SK-N-MC (cell line): ENCODE results near the gene CELSR3.
A peak's percentile ranks its signal among the peaks of the same experiment; 100 is the strongest.

Source experiments
- DNase-seq: peaks from one replicate; pipeline ENCODE4 v3.0.0-alpha.2; 2011; ENCODE audit warnings: low read depth, low spot score
- H3K27ac ChIP-seq: fragments of 200-600 bp; sonication (generic); 2 replicates; pipeline ENCODE4 v1.5.1; 2016; ENCODE audit warnings: mixed run types
- H3K36me3 ChIP-seq: fragments of 200-600 bp; sonication (generic); 2 replicates; pipeline ENCODE4 v1.6.1; 2017; ENCODE audit warnings: antibody characterized with exemption, low read length, mixed read lengths; ENCODE audit not compliant: insufficient read depth
- H3K4me3 ChIP-seq: fragments of 200-600 bp; sonication (generic); 2 replicates; pipeline ENCODE4 v1.5.1; 2016
- H3K9ac ChIP-seq: fragments of 200-600 bp; sonication (generic); 2 replicates; pipeline ENCODE4 v1.8.0; 2017; ENCODE audit warnings: mixed run types, mixed read lengths; ENCODE audit not compliant: insufficient read length
- H3K9me3 ChIP-seq: fragments of 200-600 bp; sonication (generic); 2 replicates; pipeline ENCODE4 v1.6.1; 2017; ENCODE audit warnings: low read depth, mild to moderate bottlenecking, antibody characterized with exemption, low read length, moderate library complexity, mixed read lengths
- EZH2 ChIP-seq: fragments of 200-600 bp; sonication (generic); IDR thresholded peaks from one replicate; pipeline ENCODE4 v1.6.1; 2017; ENCODE audit warnings: antibody characterized with exemption
- FOXP2 ChIP-seq: optimal IDR thresholded peaks from 2 replicates; pipeline ENCODE3; 2011; ENCODE audit warnings: mild to moderate bottlenecking, moderate library complexity; ENCODE audit not compliant: insufficient read depth; ENCODE audit errors: extremely low read length, control extremely low read depth
- POLR2AphosphoS5 ChIP-seq: IDR thresholded peaks from 2 replicates; pipeline ENCODE4 v1.6.1; 2012; ENCODE audit warnings: mild to moderate bottlenecking, low read depth, low read length, borderline replicate concordance

The CELSR3 gene

DNA sequence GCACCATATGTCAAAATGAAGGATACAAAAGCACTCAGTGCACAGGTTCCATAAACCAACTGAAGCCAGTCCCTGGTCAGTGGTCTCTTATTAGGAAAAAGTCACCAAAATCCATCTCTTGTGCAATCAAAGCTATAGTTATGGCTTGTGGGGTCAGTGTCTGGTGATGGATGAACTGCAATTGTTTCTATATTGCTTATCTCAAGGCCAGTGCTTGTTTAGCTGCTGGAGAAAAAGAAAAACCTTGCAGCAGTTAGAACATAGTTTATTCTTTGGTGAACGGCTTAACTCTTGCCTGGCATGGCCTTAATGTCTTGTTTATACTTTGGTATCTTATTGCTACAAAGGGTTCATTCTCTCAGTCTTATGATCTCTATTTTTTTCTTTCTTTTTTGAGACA lies 50.4 kb downstream of the CELSR3 start:
- Histone ChIP-seq H3K4me3 (no peak overlapping the region), H3K9ac (no peak overlapping the region), H3K27ac (no peak overlapping the region), H3K9me3 (no peaks in the 10 kb centered on the region), H3K36me3 (peaks cover 5% of the 10 kb centered on the region; the same call in 1 of the 2 replicates)
- no peak for DNase-seq
- TF ChIP-seq EZH2, result no peak
- no peak for TF ChIP-seq POLR2AphosphoS5
- no peak for TF ChIP-seq FOXP2

DNA sequence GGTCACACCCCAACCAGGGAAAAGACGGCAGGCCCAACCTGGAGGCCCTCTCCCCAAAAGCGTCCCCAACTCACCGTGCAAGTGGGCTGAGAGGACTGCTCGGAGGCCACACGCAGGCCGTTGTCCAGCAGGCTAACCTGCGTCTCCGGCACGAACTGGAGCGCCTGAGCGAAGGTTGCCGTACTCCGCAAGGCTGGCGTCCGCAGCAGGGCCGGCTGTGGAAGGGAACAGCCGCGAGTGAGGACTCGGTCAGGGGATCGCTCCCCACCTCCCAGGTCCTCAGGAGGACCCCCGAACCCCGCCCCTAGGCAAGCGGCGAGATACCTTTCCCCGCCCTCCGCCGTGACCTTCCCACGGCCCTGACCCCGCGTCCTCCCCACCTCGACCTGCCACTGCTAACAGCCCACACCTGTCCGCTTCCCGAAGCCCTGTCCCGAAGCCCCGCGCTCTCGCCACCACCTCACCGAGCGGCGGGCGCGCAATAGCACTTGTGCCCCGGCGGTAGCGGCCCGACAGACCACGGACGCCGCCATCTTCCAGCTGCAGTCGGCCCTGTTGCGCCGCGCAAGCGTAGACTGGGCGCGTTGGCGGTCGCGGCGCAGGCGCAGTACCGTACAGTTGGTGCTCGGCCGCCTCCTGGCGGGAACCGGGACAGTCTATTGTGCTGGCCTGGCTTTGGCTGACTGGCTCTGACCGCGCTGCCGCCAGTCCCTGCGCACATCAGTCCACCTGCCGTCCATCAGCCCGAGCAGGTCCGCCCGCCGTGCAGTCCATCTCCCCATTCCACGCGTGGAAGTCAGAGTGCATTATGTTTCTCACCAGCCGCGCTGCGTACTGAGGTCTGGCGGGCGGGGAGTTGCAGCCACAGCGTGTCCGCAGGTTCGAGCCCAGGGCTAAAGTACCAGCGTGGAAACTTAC lies 53.3 kb downstream of the CELSR3 start, which contains the start of gene UQCRC1:
UQCRC1 (minus strand) TSS at position 559 of the 918 bp plus-strand sequence; CDS start at position 533, 26 bp downstream.
- H3K9me3 ChIP-seq, result no peaks in the 10 kb centered on the region
- H3K27ac ChIP-seq, result peak within 1 kb of the TSS; percentile 73
- peaks cover 23% of the 10 kb centered on the region; the same call in 1 of the 2 replicates for H3K36me3 ChIP-seq
- H3K4me3 ChIP-seq, result peak within 1 kb of the TSS; percentile 86
- DNase-seq, result peak; percentile 12
- peak within 1 kb of the TSS; percentile 91 for H3K9ac ChIP-seq
- peak; percentile 97 for TF ChIP-seq POLR2AphosphoS5
- TF ChIP-seq FOXP2, result no peak

DNA sequence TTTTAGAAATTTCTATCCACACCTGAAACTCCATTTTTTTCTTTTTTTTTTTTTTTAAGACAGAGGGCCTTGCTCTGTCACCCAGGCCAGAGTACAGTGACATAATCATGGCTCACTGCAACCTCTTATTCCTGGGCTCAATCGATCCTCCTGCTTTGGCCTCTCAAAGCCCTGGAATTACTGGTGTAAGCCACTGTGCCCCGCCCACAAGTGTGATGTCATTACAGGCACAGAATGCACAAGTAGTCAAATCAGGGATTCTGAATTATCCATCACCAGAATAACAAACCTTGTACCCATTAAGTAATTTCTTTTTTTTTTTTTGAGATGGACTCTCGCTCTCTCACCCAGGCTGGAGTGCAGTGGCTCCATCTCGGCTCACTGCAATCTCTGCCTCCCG lies 55.2 kb downstream of the CELSR3 start:
- no peak for DNase-seq
- Histone ChIP-seq H3K36me3 (peaks cover 26% of the 10 kb centered on the region; the same call in 1 of the 2 replicates), H3K27ac (no peak overlapping the region)

DNA sequence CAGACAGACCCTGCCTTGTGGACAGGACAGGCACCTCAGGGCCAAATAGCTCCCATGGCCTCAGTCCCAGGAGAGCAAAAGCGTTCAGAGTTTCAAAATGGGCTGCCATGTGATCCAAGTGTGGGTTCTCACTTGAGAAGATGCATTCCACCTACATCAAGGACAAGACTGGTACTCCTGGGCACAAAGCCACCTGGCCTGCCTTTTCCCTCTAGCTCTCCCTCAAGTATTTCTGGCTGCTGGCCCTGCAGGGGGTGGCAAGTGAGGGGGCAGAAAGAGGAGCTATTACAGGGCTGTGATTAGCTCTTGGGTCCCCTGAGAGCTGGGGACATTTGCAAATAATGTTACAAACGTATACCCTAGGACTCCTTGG lies 61.1 kb downstream of the CELSR3 start:
- no peaks in the 10 kb centered on the region for H3K9me3 ChIP-seq
- TF ChIP-seq POLR2AphosphoS5 (no peak), EZH2 (no peak), FOXP2 (no peak)
- H3K36me3 ChIP-seq, result peaks cover 24% of the 10 kb centered on the region; the same call in 1 of the 2 replicates
- no peak overlapping the region for H3K9ac ChIP-seq
- no peak for DNase-seq
- no peak overlapping the region for H3K27ac ChIP-seq
- no peak overlapping the region for H3K4me3 ChIP-seq

More for the DNA sequence above, 55.2 kb downstream of the CELSR3 start:
- H3K9ac ChIP-seq, result no peak overlapping the region
- no peak overlapping the region for H3K4me3 ChIP-seq
- TF ChIP-seq EZH2 (no peak), FOXP2 (no peak), POLR2AphosphoS5 (no peak)
- no peaks in the 10 kb centered on the region for H3K9me3 ChIP-seq

DNA sequence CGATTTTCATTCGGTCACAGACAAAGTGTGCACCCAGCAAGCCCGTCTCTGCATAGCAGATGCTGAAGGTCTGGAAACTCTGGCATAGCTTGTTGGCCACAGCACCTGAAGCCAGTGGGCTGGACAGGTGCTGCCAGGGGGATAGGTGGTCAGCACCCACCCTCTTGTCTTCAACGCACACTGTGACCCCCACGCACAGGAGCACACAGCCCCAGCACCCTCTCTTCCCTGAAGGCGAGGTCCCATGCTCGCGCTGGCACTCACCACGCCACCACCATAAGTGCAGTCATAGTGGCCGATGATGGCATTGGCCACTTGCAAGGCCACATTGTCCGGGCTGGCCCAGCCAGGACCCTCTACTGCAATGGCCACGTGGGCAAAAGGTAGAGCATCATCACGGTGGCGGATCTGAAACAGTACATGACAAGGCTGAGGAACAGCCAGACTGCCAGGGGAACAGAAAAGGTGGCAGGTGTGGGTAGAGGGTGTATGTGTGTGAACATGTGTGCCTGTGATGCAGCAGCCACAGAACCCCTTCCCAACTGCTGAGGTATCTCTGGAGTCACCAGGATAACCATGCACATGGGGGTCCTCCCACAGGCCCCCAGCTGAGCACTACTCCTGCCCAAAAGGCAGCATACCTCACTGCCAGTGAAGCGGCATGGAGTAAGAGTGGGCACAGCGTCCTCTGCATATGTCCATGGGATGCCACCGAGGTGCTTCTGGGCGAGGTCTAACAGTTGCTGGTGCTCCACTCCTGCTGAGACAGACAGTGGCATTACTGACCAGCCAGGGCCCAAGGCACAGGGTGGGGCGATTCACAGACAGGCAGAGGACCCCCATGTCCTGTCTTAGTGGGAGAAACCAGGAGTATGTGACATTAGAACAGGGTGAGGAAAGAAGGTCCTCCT lies 61.7 kb downstream of the CELSR3 start:
- no peaks in the 10 kb centered on the region for H3K9me3 ChIP-seq
- peaks cover 23% of the 10 kb centered on the region; the same call in 1 of the 2 replicates for H3K36me3 ChIP-seq
- TF ChIP-seq EZH2, result no peak
- no peak overlapping the region for H3K4me3 ChIP-seq
- no peak overlapping the region for H3K9ac ChIP-seq
- DNase-seq, result no peak
- H3K27ac ChIP-seq, result no peak overlapping the region

DNA sequence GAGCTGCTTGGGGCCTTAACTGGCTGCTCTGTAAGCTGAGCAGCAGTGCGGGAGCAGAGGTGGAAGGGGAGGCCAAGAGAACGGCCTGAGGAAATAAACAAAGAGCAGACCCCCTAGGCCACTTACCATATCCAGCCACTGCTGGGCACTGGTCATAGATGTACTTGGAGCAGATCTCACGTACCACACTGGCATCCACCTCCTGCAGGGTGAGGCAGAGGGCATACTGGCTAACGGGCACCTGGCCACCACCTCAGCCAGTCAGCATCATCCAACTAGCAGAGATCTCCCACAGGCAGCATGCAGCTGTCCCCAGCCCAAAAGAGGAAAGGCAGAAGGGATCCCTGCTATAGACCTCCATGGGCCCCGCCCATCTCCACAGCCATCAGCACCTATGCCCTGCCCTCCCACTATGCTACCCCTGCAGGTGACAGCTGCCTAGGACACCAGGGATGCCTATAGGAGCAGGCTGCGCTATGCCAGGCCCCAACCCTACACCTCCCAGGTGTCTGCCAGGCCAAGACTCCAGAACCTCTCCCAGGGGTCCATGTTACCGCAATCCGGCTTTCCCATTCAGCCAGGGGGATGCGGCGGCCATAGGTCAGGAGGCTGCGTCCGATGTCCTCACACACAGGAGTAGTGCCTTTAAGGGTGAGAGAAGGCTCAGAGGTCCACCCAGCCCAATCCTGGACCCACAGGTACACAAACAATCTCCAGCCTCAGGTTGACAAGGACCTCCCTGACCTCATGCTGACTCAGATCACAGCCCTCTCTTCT lies 63.0 kb downstream of the CELSR3 start:
- Histone ChIP-seq H3K4me3 (no peak overlapping the region), H3K9me3 (no peaks in the 10 kb centered on the region), H3K9ac (no peak overlapping the region), H3K36me3 (peaks cover 10% of the 10 kb centered on the region; the same call in 1 of the 2 replicates), H3K27ac (no peak overlapping the region)
- DNase-seq, result no peak
- TF ChIP-seq EZH2 (no peak), FOXP2 (no peak), POLR2AphosphoS5 (0 out of 2 replicates have a peak, but pooled peaks have one; percentile 10)

DNA sequence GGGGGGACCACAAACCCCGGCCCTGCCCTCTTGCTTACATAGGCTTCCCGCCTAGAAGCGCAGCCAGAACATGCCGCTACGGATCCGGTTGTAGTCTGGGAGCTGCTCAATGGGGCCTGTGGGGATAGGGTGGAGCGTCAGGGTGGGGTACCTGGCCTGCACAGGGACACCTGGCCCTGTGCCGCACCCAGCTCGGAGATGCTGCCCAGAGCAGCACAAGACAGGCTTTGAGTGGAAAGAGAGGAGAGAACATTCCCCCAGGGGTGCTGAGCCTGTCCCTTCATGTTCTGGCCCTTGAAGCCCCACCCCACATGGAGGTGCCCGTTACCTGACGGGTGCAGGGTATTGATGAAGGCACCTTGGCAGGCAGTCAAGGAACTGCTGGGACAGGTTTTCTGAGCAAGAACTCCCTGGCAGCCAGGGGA lies 63.6 kb downstream of the CELSR3 start:
- no peak for DNase-seq
- Histone ChIP-seq H3K4me3 (no peak overlapping the region), H3K9ac (no peak overlapping the region), H3K36me3 (peaks cover 4% of the 10 kb centered on the region; the same call in 1 of the 2 replicates), H3K9me3 (no peaks in the 10 kb centered on the region), H3K27ac (peak overlapping the region; percentile 71)
- TF ChIP-seq FOXP2 (no peak), EZH2 (no peak), POLR2AphosphoS5 (no peak)
